HCT116 (cell line): Measurements from ENCODE around the gene ATL2. TPM values are rescaled to one million over a fixed set of nuclear protein-coding genes. Genes with fewer than 3 reads are reported as not detected.

ENCODE experiments used
- ATAC-seq: fragments of 200-7000 bp; cut with Tn5 transposase; 2 replicates; pipeline ENCODE4 v1.9.1; 2020; ENCODE audit warnings: mild to moderate bottlenecking, moderate library complexity
- BruUV-seq: library from RNA; stranded (reverse); fragments of 400-500 nt; replicated peaks from 2 replicates; lab custom pipeline; 2021; lab: Mats Ljungman, UMichigan
- CTCF ChIA-PET: fragments of 300-600 bp; sonication (Branson Sonifier 250); formaldehyde crosslinking; loops from one replicate; lab custom pipeline; 2021; ENCODE audit warnings: antibody characterized with exemption; lab: Charles Lee
- POLR2A ChIA-PET: fragments of 300-600, 350-600 bp; sonication (Branson Sonifier 250); formaldehyde crosslinking; loops from one replicate; lab custom pipeline; 2021; ENCODE audit warnings: antibody characterized with exemption; lab: Charles Lee
- RAD21 ChIA-PET, 2 experiments: fragments of 300-600 bp; sonication (Branson Sonifier 250); formaldehyde crosslinking; loops; one replicate each; lab custom pipeline; 2023; ENCODE audit warnings: low total read pairs in 2 of 2; ENCODE audit not compliant: uncharacterized antibody in 2 of 2, unreplicated experiment in 2 of 2, low non-redundant PET in 1 of 2; lab: Charles Lee
- DNase-seq: peaks from one replicate; pipeline ENCODE4 v3.0.0-alpha.2; 2010; ENCODE audit warnings: low read depth, low spot score
- H2AFZ ChIP-seq: fragments of 200-600 bp; shearing (Covaris generic), sonication (generic); 2 replicates; pipeline ENCODE4 v1.6.1; 2017; ENCODE audit warnings: low read depth, mixed run types, mixed read lengths, antibody characterized with exemption, low read length; ENCODE audit not compliant: poor library complexity, severe bottlenecking
- H3K27ac ChIP-seq: 2 replicates; pipeline ENCODE4 v1.5.1; 2012; ENCODE audit warnings: low read depth, low read length
- H3K27me3 ChIP-seq: fragments of 200-600 bp; sonication (generic); 2 replicates; pipeline ENCODE4 v1.6.1; 2016; ENCODE audit warnings: mixed run types, low read length, mixed read lengths; ENCODE audit not compliant: insufficient read depth
- H3K36me3 ChIP-seq, 2 experiments: fragments of 200-500 bp in 1 of 2; fragments of 200-600 bp in 1 of 2; sonication (Bioruptor generic) in 1 of 2; sonication (generic) in 1 of 2; 2 replicates each; pipeline versions ENCODE4 v1.5.1 to v1.6.1; 2014 to 2016; ENCODE audit warnings: low read length in 2 of 2, inconsistent platforms in 1 of 2, mixed read lengths in 1 of 2, mixed run types in 1 of 2; ENCODE audit not compliant: insufficient read depth in 2 of 2, control insufficient read depth in 1 of 2
- H3K4me1 ChIP-seq, 2 experiments: fragments of 200-600 bp in 1 of 2; sonication (generic) in 1 of 2; 2 replicates each; pipeline versions ENCODE4 v1.5.1 to v1.6.1; 2012 to 2017; ENCODE audit warnings: low read length in 2 of 2, inconsistent platforms in 1 of 2, mild to moderate bottlenecking in 1 of 2, mixed read lengths in 1 of 2, mixed run types in 1 of 2, moderate library complexity in 1 of 2; ENCODE audit not compliant: insufficient read depth in 2 of 2, control insufficient read depth in 1 of 2
- H3K4me2 ChIP-seq: fragments of 200-600 bp; sonication (generic); 2 replicates; pipeline ENCODE4 v1.6.1; 2017; ENCODE audit warnings: mixed run types, low read length, mixed read lengths
- H3K4me3 ChIP-seq, 2 experiments: fragments of 200-600 bp in 1 of 2; sonication (generic) in 1 of 2; replicated peaks in 1 of 2; 2 replicates each; pipeline ENCODE4 v1.5.1; 2011 to 2016; ENCODE audit warnings: low read length in 2 of 2, control low read depth in 1 of 2, low read depth in 1 of 2, mild to moderate bottlenecking in 1 of 2, mixed read lengths in 1 of 2, mixed run types in 1 of 2
- H3K79me2 ChIP-seq: fragments of 200-600 bp; sonication (generic); 2 replicates; pipeline ENCODE4 v1.6.1; 2017; ENCODE audit warnings: mild to moderate bottlenecking, mixed run types, low read length, moderate library complexity, mixed read lengths; ENCODE audit not compliant: insufficient read depth
- H3K9ac ChIP-seq: fragments of 200-600 bp; sonication (generic); 2 replicates; pipeline ENCODE4 v1.6.1; 2016; ENCODE audit warnings: low read length, mixed read lengths
- H3K9me2 ChIP-seq: fragments of 200-600 bp; sonication (generic), shearing (Covaris generic); 2 replicates; pipeline ENCODE4 v1.6.1; 2017; ENCODE audit warnings: mixed run types, mild to moderate bottlenecking, moderate library complexity; ENCODE audit not compliant: insufficient read depth
- H3K9me3 ChIP-seq, 2 experiments: fragments of 200-500 bp in 1 of 2; fragments of 200-600 bp in 1 of 2; sonication (Bioruptor generic) in 1 of 2; sonication (generic) in 1 of 2; 2 replicates each; pipeline ENCODE4 v1.6.1; 2014 to 2017; ENCODE audit warnings: low read length in 2 of 2, mixed read lengths in 2 of 2, inconsistent platforms in 1 of 2, low read depth in 1 of 2, mild to moderate bottlenecking in 1 of 2, mixed run types in 1 of 2, moderate library complexity in 1 of 2; ENCODE audit not compliant: control insufficient read depth in 1 of 2, insufficient read depth in 1 of 2
- H4K20me1 ChIP-seq: fragments of 200-600 bp; sonication (generic), shearing (Covaris generic); 2 replicates; pipeline ENCODE4 v1.6.1; 2017; ENCODE audit warnings: mixed run types, mild to moderate bottlenecking, moderate library complexity; ENCODE audit not compliant: insufficient read depth
- EGR1 ChIP-seq: IDR thresholded peaks from 2 replicates; pipeline ENCODE4 v1.6.1; 2012; ENCODE audit warnings: low read depth
- EZH2 ChIP-seq: fragments of 200-600 bp; sonication (generic); IDR thresholded peaks from 2 replicates; pipeline ENCODE4 v1.6.1; 2017; ENCODE audit warnings: antibody characterized with exemption, mixed run types
- EZH2phosphoT487 ChIP-seq: fragments of 200-600 bp; IDR thresholded peaks from 2 replicates; pipeline ENCODE4 v1.6.1; 2018; ENCODE audit warnings: antibody characterized with exemption, borderline replicate concordance
- FOSL1 ChIP-seq: IDR thresholded peaks from 2 replicates; pipeline ENCODE4 v1.6.1; 2012; ENCODE audit warnings: low read depth
- MAX ChIP-seq: IDR thresholded peaks from 2 replicates; pipeline ENCODE4 v1.6.1; 2012
- POLR2AphosphoS5 ChIP-seq: IDR thresholded peaks from 2 replicates; pipeline ENCODE4 v1.6.1; 2011; ENCODE audit warnings: mild to moderate bottlenecking, low read depth, low read length, moderate library complexity
- RAD21 ChIP-seq: IDR thresholded peaks from 2 replicates; pipeline ENCODE4 v1.6.1; 2012; ENCODE audit warnings: low read depth, mild to moderate bottlenecking
- YY1 ChIP-seq: IDR thresholded peaks from 2 replicates; pipeline ENCODE4 v1.6.1; 2011; ENCODE audit warnings: low read length, low read depth, moderate library complexity, mild to moderate bottlenecking; ENCODE audit not compliant: insufficient replicate concordance; ENCODE audit errors: extremely low read depth
- ZBTB33 ChIP-seq: IDR thresholded peaks from 2 replicates; pipeline ENCODE4 v1.6.1; 2011; ENCODE audit warnings: mild to moderate bottlenecking, low read length, moderate library complexity; ENCODE audit not compliant: insufficient replicate concordance; ENCODE audit errors: extremely low read depth
- ZFX ChIP-seq: fragments of 450-650 bp; IDR thresholded peaks from 2 replicates; pipeline ENCODE4 v1.6.1; 2017
- ZNF274 ChIP-seq: fragments of 200-500 bp; sonication (Bioruptor generic); IDR thresholded peaks from 2 replicates; pipeline ENCODE4 v1.6.1; 2014; ENCODE audit warnings: mild to moderate bottlenecking, low read depth, low read length, inconsistent platforms
- intact Hi-C: fragments of 100-400 bp; cut with micrococcal nuclease; formaldehyde crosslinking; loops from 2 replicates; pipeline ENCODE4 v1.10.0; 2022
- total RNA-seq: library from RNA; stranded (reverse); gene quantifications from one replicate; pipeline ENCODE4 v1.2.1, GENCODE V29; 2021; ENCODE audit not compliant: unreplicated experiment
- TF ChIP-seq, protein P1 (sequence below), 3 experiments: fragments of 200-600 bp in 1 of 3; sonication (generic) in 1 of 3; IDR thresholded peaks in 2 of 3; conservative IDR thresholded peaks in 1 of 3; 2 replicates each; pipeline ENCODE4 v1.5.1; 2012 to 2017; ENCODE audit warnings: low read depth in 2 of 3, low read length in 2 of 3, antibody characterized with exemption in 1 of 3, borderline replicate concordance in 1 of 3, control low read depth in 1 of 3, mild to moderate bottlenecking in 1 of 3, mixed read lengths in 1 of 3, mixed run types in 1 of 3, moderate library complexity in 1 of 3; ENCODE audit not compliant: insufficient read depth in 1 of 3
- TF ChIP-seq, protein P2 (sequence below): IDR thresholded peaks from 2 replicates; pipeline ENCODE4 v1.6.1; 2012
- TF ChIP-seq, protein P3 (sequence below): IDR thresholded peaks from 2 replicates; pipeline ENCODE4 v1.6.1; 2012; ENCODE audit warnings: low read depth

ATL2 gene
- total RNA-seq, 1 experiment from 2014 or later = 80.7 TPM

DNA sequence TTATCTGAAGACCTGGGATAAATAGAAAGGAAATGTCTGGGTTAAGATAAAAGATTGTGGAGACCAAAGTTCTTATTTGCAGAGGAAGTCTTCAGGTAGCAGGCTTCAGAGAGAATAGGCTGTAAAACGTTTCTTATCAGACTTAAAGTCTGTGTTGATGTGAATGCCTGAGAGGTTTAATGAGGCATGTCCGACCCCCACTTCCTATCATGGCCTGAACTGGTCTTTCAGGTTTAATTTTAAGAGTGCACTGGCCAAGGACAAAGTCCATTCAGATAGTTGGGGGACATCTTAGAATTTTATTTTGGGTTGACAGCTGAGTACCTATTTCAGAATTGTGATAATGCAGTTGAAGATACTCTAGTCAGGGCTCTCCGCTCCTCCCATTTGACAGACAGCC lies 92.1 kb downstream of the ATL2 start (continued):
- TF ChIP-seq, protein P1, sequence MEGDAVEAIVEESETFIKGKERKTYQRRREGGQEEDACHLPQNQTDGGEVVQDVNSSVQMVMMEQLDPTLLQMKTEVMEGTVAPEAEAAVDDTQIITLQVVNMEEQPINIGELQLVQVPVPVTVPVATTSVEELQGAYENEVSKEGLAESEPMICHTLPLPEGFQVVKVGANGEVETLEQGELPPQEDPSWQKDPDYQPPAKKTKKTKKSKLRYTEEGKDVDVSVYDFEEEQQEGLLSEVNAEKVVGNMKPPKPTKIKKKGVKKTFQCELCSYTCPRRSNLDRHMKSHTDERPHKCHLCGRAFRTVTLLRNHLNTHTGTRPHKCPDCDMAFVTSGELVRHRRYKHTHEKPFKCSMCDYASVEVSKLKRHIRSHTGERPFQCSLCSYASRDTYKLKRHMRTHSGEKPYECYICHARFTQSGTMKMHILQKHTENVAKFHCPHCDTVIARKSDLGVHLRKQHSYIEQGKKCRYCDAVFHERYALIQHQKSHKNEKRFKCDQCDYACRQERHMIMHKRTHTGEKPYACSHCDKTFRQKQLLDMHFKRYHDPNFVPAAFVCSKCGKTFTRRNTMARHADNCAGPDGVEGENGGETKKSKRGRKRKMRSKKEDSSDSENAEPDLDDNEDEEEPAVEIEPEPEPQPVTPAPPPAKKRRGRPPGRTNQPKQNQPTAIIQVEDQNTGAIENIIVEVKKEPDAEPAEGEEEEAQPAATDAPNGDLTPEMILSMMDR (IDR thresholded peaks at IDR 0.05 in 2 of 3, conservative IDR thresholded peaks at IDR 0.05 in 1 of 3; ENCODE audit: borderline replicate concordance in 1 of 3, insufficient read depth in 1 of 3, low read depth in 2 of 3, low read length in 2 of 3) = no peak

DNA sequence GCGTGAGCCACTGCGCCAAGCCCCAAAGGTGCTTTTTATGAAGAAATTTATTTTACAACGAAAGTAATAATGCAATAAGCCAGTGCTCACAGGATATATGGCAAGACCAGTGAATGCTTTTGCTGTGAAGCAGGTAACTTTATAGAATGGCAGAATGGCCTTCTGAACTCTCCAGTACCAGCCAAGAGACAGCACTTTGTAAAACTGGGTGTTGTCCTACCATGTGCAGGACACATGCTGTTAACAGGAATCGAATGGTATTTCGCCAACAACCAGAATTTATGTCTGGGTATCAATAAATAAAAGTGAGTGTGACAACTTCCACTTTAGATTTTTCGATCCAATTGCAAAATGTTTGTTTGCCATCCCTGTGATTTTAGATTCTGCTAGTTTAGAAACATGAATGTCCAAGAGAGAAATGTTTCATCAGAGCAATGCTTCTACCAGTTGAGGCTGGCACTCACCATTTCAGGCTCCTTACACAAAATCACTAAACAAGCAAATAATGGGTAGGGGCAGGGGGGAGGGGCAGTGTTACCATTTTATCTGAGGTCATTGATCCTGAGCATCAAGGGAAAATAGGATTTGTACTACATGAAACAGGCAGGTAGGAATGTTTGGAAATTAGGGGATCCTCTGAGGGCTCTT lies 95.9 kb downstream of the ATL2 start:
- H2AFZ ChIP-seq = no peak overlapping the region
- no peak overlapping the region for H3K9ac ChIP-seq
- RAD21 ChIA-PET = no interaction called here
- no peak overlapping the region for H3K4me2 ChIP-seq
- H3K27me3 ChIP-seq = no peaks in the 10 kb centered on the region
- H3K9me3 ChIP-seq = no peaks in the 10 kb centered on the region
- intact Hi-C loops = no loop called here
- no peak for ATAC-seq
- DNase-seq = no peak
- H3K4me1 ChIP-seq = no peaks in the 10 kb centered on the region; a peak in 1 of 4 replicates
- no peak overlapping the region for H3K27ac ChIP-seq
- POLR2A ChIA-PET = no interaction called here
- no peaks in the 10 kb centered on the region for H3K79me2 ChIP-seq
- H3K9me2 ChIP-seq = no peaks in the 10 kb centered on the region
- no TSS peak for BruUV-seq
- no peaks in the 10 kb centered on the region for H4K20me1 ChIP-seq
- CTCF ChIA-PET = no interaction called here
- H3K36me3 ChIP-seq = no peaks in the 10 kb centered on the region
- no peak overlapping the region for H3K4me3 ChIP-seq
- TF ChIP-seq EGR1 = no peak
- TF ChIP-seq POLR2AphosphoS5 = no peak
- TF ChIP-seq MAX = no peak
- TF ChIP-seq, protein P2, sequence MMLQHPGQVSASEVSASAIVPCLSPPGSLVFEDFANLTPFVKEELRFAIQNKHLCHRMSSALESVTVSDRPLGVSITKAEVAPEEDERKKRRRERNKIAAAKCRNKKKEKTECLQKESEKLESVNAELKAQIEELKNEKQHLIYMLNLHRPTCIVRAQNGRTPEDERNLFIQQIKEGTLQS = no peak
- no peak for TF ChIP-seq EZH2phosphoT487
- TF ChIP-seq FOSL1 = no peak
- TF ChIP-seq ZFX = no peak
- TF ChIP-seq ZBTB33 = no peak
- TF ChIP-seq, protein P3, sequence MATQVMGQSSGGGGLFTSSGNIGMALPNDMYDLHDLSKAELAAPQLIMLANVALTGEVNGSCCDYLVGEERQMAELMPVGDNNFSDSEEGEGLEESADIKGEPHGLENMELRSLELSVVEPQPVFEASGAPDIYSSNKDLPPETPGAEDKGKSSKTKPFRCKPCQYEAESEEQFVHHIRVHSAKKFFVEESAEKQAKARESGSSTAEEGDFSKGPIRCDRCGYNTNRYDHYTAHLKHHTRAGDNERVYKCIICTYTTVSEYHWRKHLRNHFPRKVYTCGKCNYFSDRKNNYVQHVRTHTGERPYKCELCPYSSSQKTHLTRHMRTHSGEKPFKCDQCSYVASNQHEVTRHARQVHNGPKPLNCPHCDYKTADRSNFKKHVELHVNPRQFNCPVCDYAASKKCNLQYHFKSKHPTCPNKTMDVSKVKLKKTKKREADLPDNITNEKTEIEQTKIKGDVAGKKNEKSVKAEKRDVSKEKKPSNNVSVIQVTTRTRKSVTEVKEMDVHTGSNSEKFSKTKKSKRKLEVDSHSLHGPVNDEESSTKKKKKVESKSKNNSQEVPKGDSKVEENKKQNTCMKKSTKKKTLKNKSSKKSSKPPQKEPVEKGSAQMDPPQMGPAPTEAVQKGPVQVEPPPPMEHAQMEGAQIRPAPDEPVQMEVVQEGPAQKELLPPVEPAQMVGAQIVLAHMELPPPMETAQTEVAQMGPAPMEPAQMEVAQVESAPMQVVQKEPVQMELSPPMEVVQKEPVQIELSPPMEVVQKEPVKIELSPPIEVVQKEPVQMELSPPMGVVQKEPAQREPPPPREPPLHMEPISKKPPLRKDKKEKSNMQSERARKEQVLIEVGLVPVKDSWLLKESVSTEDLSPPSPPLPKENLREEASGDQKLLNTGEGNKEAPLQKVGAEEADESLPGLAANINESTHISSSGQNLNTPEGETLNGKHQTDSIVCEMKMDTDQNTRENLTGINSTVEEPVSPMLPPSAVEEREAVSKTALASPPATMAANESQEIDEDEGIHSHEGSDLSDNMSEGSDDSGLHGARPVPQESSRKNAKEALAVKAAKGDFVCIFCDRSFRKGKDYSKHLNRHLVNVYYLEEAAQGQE = no peak
- TF ChIP-seq ZNF274 = no peak
- TF ChIP-seq YY1 = no peak
- TF ChIP-seq RAD21 = no peak
- TF ChIP-seq EZH2 = no peak
